Tibial artery (tissue), 4 donors: ENCODE data around the gene AMPD2.

Experiments used
- DNase-seq, 2 donors: peaks; one replicate each; pipeline ENCODE4 v3.0.0-alpha.2; 2019
- H3K27ac ChIP-seq, 2 donors: fragments of 200-600 bp; sonication (generic) in 1 of 2; 1 replicate in 1 of 2; 2 replicates in 1 of 2; pipeline ENCODE4 v1.5.1; 2018 to 2019; ENCODE audit warnings: mild to moderate bottlenecking in 1 of 2
- H3K27me3 ChIP-seq, 2 donors: fragments of 200-600 bp; sonication (generic) in 1 of 2; one replicate each; pipeline versions ENCODE4 v1.5.1 to v1.6.0; 2016 to 2019
- H3K36me3 ChIP-seq, 3 donors: fragments of 200-600 bp; sonication (generic) in 2 of 3; one replicate each; pipeline ENCODE4 v1.5.1; 2016 to 2019; ENCODE audit warnings: mild to moderate bottlenecking in 2 of 3
- H3K4me1 ChIP-seq, 4 donors: fragments of 200-600 bp; sonication (generic) in 2 of 4; 1 replicate in 3 of 4; 2 replicates in 1 of 4; pipeline ENCODE4 v1.5.1; 2016 to 2019
- H3K4me3 ChIP-seq, 2 donors: fragments of 200-600 bp; sonication (generic) in 1 of 2; 1 replicate in 1 of 2; 2 replicates in 1 of 2; pipeline ENCODE4 v1.5.1; 2018 to 2019; ENCODE audit warnings: mild to moderate bottlenecking in 2 of 2
- H3K9me3 ChIP-seq, 3 donors: fragments of 200-600 bp; sonication (generic) in 1 of 3; one replicate each; pipeline ENCODE4 v1.5.1; 2016 to 2019
- CTCF ChIP-seq, 2 experiments: fragments of 200-600 bp in 1 of 2; fragments of 450-650 bp in 1 of 2; IDR thresholded peaks; one replicate each; pipeline ENCODE4 v1.5.1; 2017 to 2019; ENCODE audit warnings: antibody characterized with exemption in 2 of 2, mild to moderate bottlenecking in 1 of 2, moderate library complexity in 1 of 2
- intact Hi-C: fragments of 100-400 bp; cut with DNase I; formaldehyde crosslinking; loops from one replicate; pipeline ENCODE4 v1.15.0; 2023; ENCODE audit warnings: low total_unique reads

The AMPD2 gene

GRCh38 chr1:109655615-109656519 lies 36.2 kb downstream of the AMPD2 start, which contains the start of gene GSTM4:
TSS of gene GSTM4 (plus strand) at chr1:109656099. CDS start at chr1:109656390, 291 bp downstream.
- peak; percentile 87 to 94 for DNase-seq
- intact Hi-C loops = loop anchor here (10.0 kb wide), 1 partner anchor 269 kb away; no protein-coding TSS in a partner anchor
- peak in 1 of 2 experiments; percentile 6 for TF ChIP-seq CTCF (IDR thresholded peaks at IDR 0.05)

GRCh38 chr1:109657395-109657794 lies 37.8 kb downstream of the AMPD2 start:
- peaks cover 0 to 20% (median 13%) of the 10 kb centered on the region in 4 donors for H3K4me1 ChIP-seq
- intact Hi-C loops = loop anchor here (10.0 kb wide), 1 partner anchor 267 kb away; no protein-coding TSS in a partner anchor
- no peaks in the 10 kb centered on the region for H3K27me3 ChIP-seq
- peak in 1 of 2 donors; percentile 53 for DNase-seq
- H3K36me3 ChIP-seq = peaks cover 6 to 49% (median 15%) of the 10 kb centered on the region in 3 donors
- TF ChIP-seq CTCF (IDR thresholded peaks at IDR 0.05) = no peak
- no peaks in the 10 kb centered on the region for H3K9me3 ChIP-seq
- no peak overlapping the region for H3K4me3 ChIP-seq
- H3K27ac ChIP-seq = peak overlapping the region in 1 of 2 donors; percentile 93

More at GRCh38 chr1:109655615-109656519, 36.2 kb downstream of the AMPD2 start, which contains the start of gene GSTM4:
- Histone ChIP-seq H3K9me3 (no peaks in the 10 kb centered on the region), H3K27ac (peak within 1 kb of the TSS; percentile 92 to 93), H3K27me3 (no peaks in the 10 kb centered on the region), H3K4me3 (peak within 1 kb of the TSS; percentile 59 to 84), H3K36me3 (peaks cover 6 to 33% (median 15%) of the 10 kb centered on the region in 3 donors), H3K4me1 (peaks cover 0 to 25% (median 13%) of the 10 kb centered on the region in 4 donors)

GRCh38 chr1:109657970-109658369 lies 38.3 kb downstream of the AMPD2 start:
- peak in 1 of 2 donors; percentile 15 for DNase-seq
- Histone ChIP-seq H3K27me3 (no peaks in the 10 kb centered on the region), H3K4me1 (peaks cover 0 to 20% (median 13%) of the 10 kb centered on the region in 4 donors), H3K4me3 (no peak overlapping the region), H3K9me3 (no peaks in the 10 kb centered on the region), H3K27ac (no peak overlapping the region), H3K36me3 (peaks cover 6 to 49% (median 15%) of the 10 kb centered on the region in 3 donors)
- intact Hi-C loops = loop anchor here (10.0 kb wide), 1 partner anchor 267 kb away; no protein-coding TSS in a partner anchor
- no peak for TF ChIP-seq CTCF (IDR thresholded peaks at IDR 0.05)

- Histone ChIP-seq H3K4me1 (peaks cover 0 to 20% (median 13%) of the 10 kb centered on the region in 4 donors), H3K9me3 (no peaks in the 10 kb centered on the region), H3K4me3 (no peak overlapping the region), H3K36me3 (peaks cover 6 to 49% (median 15%) of the 10 kb centered on the region in 3 donors), H3K27me3 (no peaks in the 10 kb centered on the region), H3K27ac (no peak overlapping the region)
- intact Hi-C loops = loop anchor here (10.0 kb wide), 1 partner anchor 266 kb away; no protein-coding TSS in a partner anchor
- peak in 1 of 2 donors; percentile 19 for DNase-seq
- TF ChIP-seq CTCF (IDR thresholded peaks at IDR 0.05) = no peak
Measured at GRCh38 chr1:109658533-109659042, 39.0 kb downstream of the AMPD2 start.

- Histone ChIP-seq H3K4me1 (peaks cover 0 to 23% (median 13%) of the 10 kb centered on the region in 4 donors), H3K9me3 (no peaks in the 10 kb centered on the region), H3K27ac (no peak overlapping the region), H3K27me3 (no peaks in the 10 kb centered on the region), H3K36me3 (peaks cover 6 to 49% (median 15%) of the 10 kb centered on the region in 3 donors), H3K4me3 (no peak overlapping the region)
- no peak for TF ChIP-seq CTCF (IDR thresholded peaks at IDR 0.05)
- peak in 1 of 2 donors; percentile 21 for DNase-seq
- intact Hi-C loops = loop anchor here (10.0 kb wide), 1 partner anchor 266 kb away; no protein-coding TSS in a partner anchor
Measured at GRCh38 chr1:109659145-109659544, 39.5 kb downstream of the AMPD2 start.
